WTC11 (cell line): ENCODE results near the gene IPO13.

Source experiments
- ELF4 ChIP-seq: sonication (generic); formaldehyde crosslinking; IDR thresholded peaks from 2 replicates; pipeline ENCODE4 v1.8.1; 2022; ENCODE audit warnings: low read depth, mild to moderate bottlenecking, moderate library complexity, missing genetic modification reagents
- FOXK1 ChIP-seq: sonication (generic); formaldehyde crosslinking; IDR thresholded peaks from 2 replicates; pipeline ENCODE4 v1.8.0; 2022; ENCODE audit warnings: mild to moderate bottlenecking, moderate library complexity, missing genetic modification reagents
- JUN ChIP-seq: sonication (generic); formaldehyde crosslinking; IDR thresholded peaks from 2 replicates; pipeline ENCODE4 v1.8.0; 2023; ENCODE audit warnings: mild to moderate bottlenecking, missing genetic modification reagents
- TCF7 ChIP-seq: sonication (generic); formaldehyde crosslinking; IDR thresholded peaks from 2 replicates; pipeline ENCODE4 v1.8.0; 2022; ENCODE audit warnings: mild to moderate bottlenecking, low read depth, missing genetic modification reagents, moderate library complexity
- ZNF232 ChIP-seq: sonication (generic); formaldehyde crosslinking; IDR thresholded peaks from 2 replicates; pipeline ENCODE4 v1.8.0; 2022; ENCODE audit warnings: mild to moderate bottlenecking, missing genetic modification reagents
- ZNF416 ChIP-seq: fragments of 250-450 bp; sonication (Bioruptor Pico); IDR thresholded peaks from 2 replicates; pipeline ENCODE4 v1.9.0; 2021; ENCODE audit warnings: mild to moderate bottlenecking, inconsistent platforms
- TF ChIP-seq, protein P1 (sequence below): fragments of 200-600 bp; IDR thresholded peaks from 2 replicates; pipeline ENCODE4 v1.8.0; 2022; ENCODE audit warnings: antibody characterized with exemption
- TF ChIP-seq, protein P2 (sequence below): fragments of 250-450 bp; sonication (Bioruptor Pico); IDR thresholded peaks from 2 replicates; pipeline ENCODE4 v2.1.2; 2022; ENCODE audit warnings: mild to moderate bottlenecking, moderate library complexity

DNA sequence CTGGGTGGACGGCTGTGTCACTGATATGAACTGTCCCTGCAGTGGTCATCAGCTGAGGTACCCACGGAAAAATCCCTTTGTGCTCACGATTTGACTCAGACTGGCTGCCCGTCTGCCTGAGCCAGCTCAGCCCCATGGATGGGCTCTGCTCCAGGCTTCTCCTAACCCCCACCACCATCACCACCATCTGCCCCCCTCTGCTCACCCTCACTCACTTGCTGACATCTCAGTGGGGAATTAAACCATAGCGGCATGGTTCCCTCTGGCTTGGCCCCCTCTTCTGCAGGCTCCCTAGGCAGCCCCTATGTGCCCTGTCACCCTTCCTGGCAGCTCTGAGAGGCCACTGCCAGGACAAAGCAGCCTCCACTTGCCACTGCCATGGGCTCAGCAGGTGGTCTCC, 67.2 kb downstream of the IPO13 start:
- TF ChIP-seq, protein P1, sequence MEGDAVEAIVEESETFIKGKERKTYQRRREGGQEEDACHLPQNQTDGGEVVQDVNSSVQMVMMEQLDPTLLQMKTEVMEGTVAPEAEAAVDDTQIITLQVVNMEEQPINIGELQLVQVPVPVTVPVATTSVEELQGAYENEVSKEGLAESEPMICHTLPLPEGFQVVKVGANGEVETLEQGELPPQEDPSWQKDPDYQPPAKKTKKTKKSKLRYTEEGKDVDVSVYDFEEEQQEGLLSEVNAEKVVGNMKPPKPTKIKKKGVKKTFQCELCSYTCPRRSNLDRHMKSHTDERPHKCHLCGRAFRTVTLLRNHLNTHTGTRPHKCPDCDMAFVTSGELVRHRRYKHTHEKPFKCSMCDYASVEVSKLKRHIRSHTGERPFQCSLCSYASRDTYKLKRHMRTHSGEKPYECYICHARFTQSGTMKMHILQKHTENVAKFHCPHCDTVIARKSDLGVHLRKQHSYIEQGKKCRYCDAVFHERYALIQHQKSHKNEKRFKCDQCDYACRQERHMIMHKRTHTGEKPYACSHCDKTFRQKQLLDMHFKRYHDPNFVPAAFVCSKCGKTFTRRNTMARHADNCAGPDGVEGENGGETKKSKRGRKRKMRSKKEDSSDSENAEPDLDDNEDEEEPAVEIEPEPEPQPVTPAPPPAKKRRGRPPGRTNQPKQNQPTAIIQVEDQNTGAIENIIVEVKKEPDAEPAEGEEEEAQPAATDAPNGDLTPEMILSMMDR, result no peak
- TF ChIP-seq FOXK1, result no peak
- no peak for TF ChIP-seq ZNF416 (CRISPR knock-in tag)
- TF ChIP-seq JUN (CRISPR knock-in tag), result no peak
- no peak for TF ChIP-seq TCF7
- TF ChIP-seq, protein P2, sequence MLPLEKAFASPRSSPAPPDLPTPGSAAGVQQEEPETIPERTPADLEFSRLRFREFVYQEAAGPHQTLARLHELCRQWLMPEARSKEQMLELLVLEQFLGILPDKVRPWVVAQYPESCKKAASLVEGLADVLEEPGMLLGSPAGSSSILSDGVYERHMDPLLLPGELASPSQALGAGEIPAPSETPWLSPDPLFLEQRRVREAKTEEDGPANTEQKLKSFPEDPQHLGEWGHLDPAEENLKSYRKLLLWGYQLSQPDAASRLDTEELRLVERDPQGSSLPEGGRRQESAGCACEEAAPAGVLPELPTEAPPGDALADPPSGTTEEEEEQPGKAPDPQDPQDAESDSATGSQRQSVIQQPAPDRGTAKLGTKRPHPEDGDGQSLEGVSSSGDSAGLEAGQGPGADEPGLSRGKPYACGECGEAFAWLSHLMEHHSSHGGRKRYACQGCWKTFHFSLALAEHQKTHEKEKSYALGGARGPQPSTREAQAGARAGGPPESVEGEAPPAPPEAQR (CRISPR knock-in tag), result no peak
- TF ChIP-seq ELF4, result no peak
- no peak for TF ChIP-seq ZNF232 (CRISPR knock-in tag)
